Lower leg skin (tissue), 3 donors: Measurements from ENCODE around the gene MGST2.

Experiments
- CTCF ChIP-seq, 3 donors: fragments of 450-650 bp; IDR thresholded peaks; one replicate each; pipeline ENCODE4 v1.5.1; 2016; ENCODE audit warnings: antibody characterized with exemption in 3 of 3, mild to moderate bottlenecking in 3 of 3, moderate library complexity in 2 of 3
- POLR2A ChIP-seq, 2 donors: fragments of 450-650 bp; IDR thresholded peaks; one replicate each; pipeline ENCODE4 v1.6.1; 2016 to 2017; ENCODE audit warnings: antibody characterized with exemption in 2 of 2, mild to moderate bottlenecking in 1 of 2, moderate library complexity in 1 of 2

- TF ChIP-seq CTCF (IDR thresholded peaks at IDR 0.05) (no peak), POLR2A (IDR thresholded peaks at IDR 0.05) (no peak)
These were observed 4.3 kb downstream of the MGST2 start for GRCh38 chr4:139669890-139670289.
